Right forelimb (tissue), 1 donor: ENCODE measurements around the gene ZMYM4.

Experiments
- DNase-seq: peaks from one replicate; pipeline ENCODE4 v3.0.0-alpha.2; 2018

The ZMYM4 gene

GRCh38 chr1:35278886-35279554 is 10.5 kb downstream of the ZMYM4 start:
- no peak for DNase-seq

GRCh38 chr1:35279555-35279904 is 11.0 kb downstream of the ZMYM4 start:
- DNase-seq = no peak

- DNase-seq = no peak
Measured at GRCh38 chr1:35280006-35280405, 11.5 kb downstream of the ZMYM4 start.

- DNase-seq = no peak
Measured at GRCh38 chr1:35281565-35281964, 13.1 kb downstream of the ZMYM4 start.

- DNase-seq = no peak
Measured at GRCh38 chr1:35282172-35282571, 13.7 kb downstream of the ZMYM4 start.

- DNase-seq = no peak
Measured at GRCh38 chr1:35284852-35285251, 16.3 kb downstream of the ZMYM4 start.

GRCh38 chr1:35285771-35286606 is 17.5 kb downstream of the ZMYM4 start:
- DNase-seq = no peak

- no peak for DNase-seq
Measured at GRCh38 chr1:35287807-35288640, 19.5 kb downstream of the ZMYM4 start.

GRCh38 chr1:35288761-35289160 is 20.3 kb downstream of the ZMYM4 start:
- no peak for DNase-seq

GRCh38 chr1:35290452-35290851 is 21.9 kb downstream of the ZMYM4 start:
- no peak for DNase-seq

GRCh38 chr1:35294809-35295208 is 26.3 kb downstream of the ZMYM4 start:
- DNase-seq = no peak

- DNase-seq = no peak
Measured at GRCh38 chr1:35297886-35298285, 29.4 kb downstream of the ZMYM4 start.

GRCh38 chr1:35298464-35298863 is 30.0 kb downstream of the ZMYM4 start:
- DNase-seq = peak; percentile 41

- DNase-seq = no peak
Measured at GRCh38 chr1:35300376-35300775, 31.9 kb downstream of the ZMYM4 start.

- DNase-seq = no peak
Measured at GRCh38 chr1:35301674-35302392, 33.3 kb downstream of the ZMYM4 start.

GRCh38 chr1:35305383-35305782 is 36.9 kb downstream of the ZMYM4 start:
- DNase-seq = no peak

- no peak for DNase-seq
Measured at GRCh38 chr1:35315649-35316048, 47.1 kb downstream of the ZMYM4 start.

- DNase-seq = no peak
Measured at GRCh38 chr1:35316264-35316663, 47.8 kb downstream of the ZMYM4 start.

GRCh38 chr1:35319988-35320713 is 51.6 kb downstream of the ZMYM4 start:
- no peak for DNase-seq

GRCh38 chr1:35320937-35321336 is 52.4 kb downstream of the ZMYM4 start:
- no peak for DNase-seq

GRCh38 chr1:35324486-35324885 is 56.0 kb downstream of the ZMYM4 start:
- no peak for DNase-seq

GRCh38 chr1:35326246-35326866 is 57.8 kb downstream of the ZMYM4 start:
- no peak for DNase-seq
